HEK293 (cell line): Measurements from ENCODE around the gene PHYKPL.
A peak's percentile ranks its signal among the peaks of the same experiment; 100 is the strongest.

Experiments used
- CTCF ChIA-PET: fragments of 350-600 bp; formaldehyde crosslinking; extraction: SDS; loops from one replicate; lab custom pipeline; 2021; ENCODE audit warnings: antibody characterized with exemption; lab: Yijun Ruan, JAX
- POLR2A ChIA-PET: fragments of 300-600 bp; formaldehyde crosslinking; extraction: SDS; loops from one replicate; lab custom pipeline; 2020; ENCODE audit warnings: antibody characterized with exemption, inconsistent platforms; lab: Yijun Ruan, JAX
- H3K27ac ChIP-seq: fragments of 200-500 bp; sonication (Bioruptor generic); 2 replicates; pipeline ENCODE4 v1.5.1; 2014; ENCODE audit warnings: low read depth, low read length, control low read depth, inconsistent platforms; ENCODE audit errors: extremely low read depth
- H3K36me3 ChIP-seq, 2 experiments: fragments of 200-500 bp in 1 of 2; sonication (Bioruptor generic) in 1 of 2; 1 replicate in 1 of 2; 2 replicates in 1 of 2; pipeline ENCODE4 v1.5.1; 2014 to 2017; ENCODE audit warnings: inconsistent platforms in 2 of 2, low read length in 2 of 2; ENCODE audit not compliant: control insufficient read depth in 2 of 2, insufficient read depth in 1 of 2
- H3K4me1 ChIP-seq: fragments of 200-500 bp; sonication (Bioruptor generic); 2 replicates; pipeline ENCODE4 v1.5.1; 2014; ENCODE audit warnings: mild to moderate bottlenecking, low read length, inconsistent platforms; ENCODE audit not compliant: control insufficient read depth, insufficient read depth
- H3K4me3 ChIP-seq: 2 replicates; pipeline ENCODE4 v1.5.1; 2011; ENCODE audit warnings: low read depth, mild to moderate bottlenecking, control low read depth, low read length, moderate library complexity
- H3K9me3 ChIP-seq: fragments of 200-500 bp; sonication (Bioruptor generic); 2 replicates; pipeline ENCODE4 v1.5.1; 2014; ENCODE audit warnings: low read depth, low read length, inconsistent platforms; ENCODE audit not compliant: control insufficient read depth, insufficient read depth
- IKZF3 ChIP-seq: fragments of 450-650 bp; IDR thresholded peaks from 2 replicates; pipeline ENCODE4 v1.5.0; 2018; ENCODE audit warnings: missing biosample characterization, mild to moderate bottlenecking, missing genetic modification characterization, moderate library complexity
- KLF1 ChIP-seq: fragments of 450-650 bp; formaldehyde crosslinking; IDR thresholded peaks from 2 replicates; pipeline ENCODE4 v1.5.1; 2016; ENCODE audit warnings: missing biosample characterization, missing genetic modification characterization
- SP2 ChIP-seq: fragments of 450-650 bp; formaldehyde crosslinking; IDR thresholded peaks from 2 replicates; pipeline ENCODE4 v1.5.1; 2016; ENCODE audit warnings: missing biosample characterization, missing genetic modification characterization
- ZNF121 ChIP-seq: fragments of 450-650 bp; formaldehyde crosslinking; IDR thresholded peaks from 2 replicates; pipeline ENCODE4 v1.5.1; 2016; ENCODE audit warnings: missing biosample characterization, missing genetic modification characterization
- ZNF404 ChIP-seq: fragments of 450-650 bp; formaldehyde crosslinking; IDR thresholded peaks from 2 replicates; pipeline ENCODE4 v1.5.1; 2017; ENCODE audit warnings: missing biosample characterization, missing genetic modification characterization
- ZNF514 ChIP-seq: fragments of 450-650 bp; formaldehyde crosslinking; IDR thresholded peaks from 2 replicates; pipeline ENCODE4 v1.5.1; 2016; ENCODE audit warnings: missing biosample characterization, missing genetic modification characterization
- ZNF600 ChIP-seq: fragments of 450-650 bp; formaldehyde crosslinking; IDR thresholded peaks from 2 replicates; pipeline ENCODE4 v1.5.1; 2016; ENCODE audit warnings: missing biosample characterization, missing genetic modification characterization
- ZSCAN30 ChIP-seq: fragments of 450-650 bp; IDR thresholded peaks from 2 replicates; pipeline ENCODE4 v1.5.1; 2018; ENCODE audit warnings: missing biosample characterization, mild to moderate bottlenecking, missing genetic modification characterization, moderate library complexity
- TF ChIP-seq, protein P1 (sequence below): fragments of 450-650 bp; formaldehyde crosslinking; IDR thresholded peaks from 2 replicates; pipeline ENCODE4 v1.5.1; 2016; ENCODE audit warnings: missing biosample characterization, missing genetic modification characterization, borderline replicate concordance
- TF ChIP-seq, protein P2 (sequence below): fragments of 450-650 bp; IDR thresholded peaks from 2 replicates; pipeline ENCODE4 v1.5.1; 2018; ENCODE audit warnings: missing biosample characterization, mild to moderate bottlenecking, missing genetic modification characterization
- TF ChIP-seq, protein P3 (sequence below): fragments of 450-650 bp; formaldehyde crosslinking; IDR thresholded peaks from 2 replicates; pipeline ENCODE4 v1.5.1; 2016; ENCODE audit warnings: missing biosample characterization, missing genetic modification characterization
- TF ChIP-seq, protein P4 (sequence below): fragments of 450-650 bp; formaldehyde crosslinking; IDR thresholded peaks from 2 replicates; pipeline ENCODE4 v1.5.1; 2016; ENCODE audit warnings: missing biosample characterization, missing genetic modification characterization

PHYKPL gene

DNA sequence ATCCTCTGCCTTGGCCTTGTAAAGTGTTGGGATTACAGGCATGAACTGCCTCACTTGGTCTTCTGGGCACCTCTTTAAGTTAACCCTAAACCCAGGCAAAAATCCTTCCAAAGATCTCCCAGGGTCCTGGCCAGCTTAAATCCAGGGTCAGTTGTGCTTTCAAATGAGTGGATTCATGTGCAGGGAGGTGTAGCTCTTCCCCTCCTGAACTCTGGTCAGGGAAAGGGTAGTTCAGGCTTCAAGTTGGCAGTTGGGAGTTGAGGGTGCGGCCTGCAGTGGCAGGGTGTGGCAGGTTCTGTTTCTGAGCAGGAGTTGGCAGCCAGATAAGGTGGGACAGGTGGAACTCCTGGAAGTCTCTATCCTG, 24.7 kb downstream of the PHYKPL start:
- CTCF ChIA-PET, result interaction anchor here (0.6 to 1.0 kb wide), 2 partner anchors 132 to 139 kb away, joined by 3 to 4 read pairs; no protein-coding TSS in a partner anchor
- no peak overlapping the region for H3K4me3 ChIP-seq
- H3K9me3 ChIP-seq, result no peaks in the 10 kb centered on the region
- POLR2A ChIA-PET, result interaction anchor here (1.7 kb wide), 1 partner anchor 13 kb away, joined by 4 read pairs; no protein-coding TSS in a partner anchor
- TF ChIP-seq, protein P1, sequence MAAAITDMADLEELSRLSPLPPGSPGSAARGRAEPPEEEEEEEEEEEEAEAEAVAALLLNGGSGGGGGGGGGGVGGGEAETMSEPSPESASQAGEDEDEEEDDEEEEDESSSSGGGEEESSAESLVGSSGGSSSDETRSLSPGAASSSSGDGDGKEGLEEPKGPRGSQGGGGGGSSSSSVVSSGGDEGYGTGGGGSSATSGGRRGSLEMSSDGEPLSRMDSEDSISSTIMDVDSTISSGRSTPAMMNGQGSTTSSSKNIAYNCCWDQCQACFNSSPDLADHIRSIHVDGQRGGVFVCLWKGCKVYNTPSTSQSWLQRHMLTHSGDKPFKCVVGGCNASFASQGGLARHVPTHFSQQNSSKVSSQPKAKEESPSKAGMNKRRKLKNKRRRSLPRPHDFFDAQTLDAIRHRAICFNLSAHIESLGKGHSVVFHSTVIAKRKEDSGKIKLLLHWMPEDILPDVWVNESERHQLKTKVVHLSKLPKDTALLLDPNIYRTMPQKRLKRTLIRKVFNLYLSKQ, result no peak
- peak; percentile 88 for TF ChIP-seq KLF1
- H3K36me3 ChIP-seq, result peaks cover 20 to 77% of the 10 kb centered on the region in 2 experiments
- peaks cover 6% of the 10 kb centered on the region; the same call in 1 of the 2 replicates for H3K4me1 ChIP-seq
- peak overlapping the region; percentile 42 for H3K27ac ChIP-seq

DNA sequence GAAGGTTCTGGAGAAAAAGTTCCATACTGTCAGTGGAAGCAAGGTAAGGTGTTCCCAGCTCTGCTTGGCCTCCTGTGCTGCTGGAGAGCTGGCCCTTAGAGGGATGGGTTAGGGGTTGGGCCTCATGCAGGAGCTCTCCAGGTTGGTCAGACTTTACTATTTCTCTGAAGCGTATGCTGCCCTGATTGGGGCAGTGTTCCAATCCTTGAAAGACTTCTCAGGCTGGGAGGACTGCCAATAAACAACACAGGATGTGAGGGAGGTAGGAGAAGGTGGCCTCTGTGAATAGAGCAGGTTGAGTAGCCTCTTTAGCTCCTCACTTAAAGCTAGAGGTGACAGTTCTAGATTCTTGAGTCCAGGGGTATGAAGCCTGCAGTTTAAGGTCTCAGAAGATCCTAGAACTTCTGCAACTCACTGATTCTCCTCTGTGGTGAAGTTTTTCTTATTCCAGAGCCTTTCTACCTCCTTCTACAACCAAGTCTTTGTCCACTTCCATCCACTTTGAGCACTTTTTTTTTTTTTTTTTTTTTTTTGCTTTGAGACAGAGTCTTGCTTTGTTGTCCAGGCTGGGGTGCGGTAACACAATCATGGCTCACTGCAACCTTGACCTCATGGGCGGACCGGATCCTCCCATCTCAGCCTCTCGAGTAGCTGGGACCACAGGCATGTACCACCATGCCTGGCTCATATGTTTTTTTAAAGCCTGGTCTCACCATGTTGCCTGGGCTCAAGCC, 25.3 kb downstream of the PHYKPL start:
- Histone ChIP-seq H3K36me3 (peaks cover 20 to 71% of the 10 kb centered on the region in 2 experiments), H3K9me3 (no peaks in the 10 kb centered on the region), H3K27ac (peak overlapping the region; percentile 42), H3K4me3 (no peak overlapping the region), H3K4me1 (peaks cover 6% of the 10 kb centered on the region; the same call in 1 of the 2 replicates)
- TF ChIP-seq ZNF600 (tag by site-specific recombination) (0 out of 2 replicates have a peak, but pooled peaks have one; percentile 22), IKZF3 (0 out of 2 replicates have a peak, but pooled peaks have one; percentile 23), SP2 (tag by site-specific recombination) (peak; percentile 61), ZNF514 (no peak), ZSCAN30 (peak; percentile 71; the same call in 1 of the 2 replicates), ZNF404 (tag by site-specific recombination) (no peak), ZNF121 (peak; percentile 49; the same call in 1 of the 2 replicates)
- TF ChIP-seq, protein P2, sequence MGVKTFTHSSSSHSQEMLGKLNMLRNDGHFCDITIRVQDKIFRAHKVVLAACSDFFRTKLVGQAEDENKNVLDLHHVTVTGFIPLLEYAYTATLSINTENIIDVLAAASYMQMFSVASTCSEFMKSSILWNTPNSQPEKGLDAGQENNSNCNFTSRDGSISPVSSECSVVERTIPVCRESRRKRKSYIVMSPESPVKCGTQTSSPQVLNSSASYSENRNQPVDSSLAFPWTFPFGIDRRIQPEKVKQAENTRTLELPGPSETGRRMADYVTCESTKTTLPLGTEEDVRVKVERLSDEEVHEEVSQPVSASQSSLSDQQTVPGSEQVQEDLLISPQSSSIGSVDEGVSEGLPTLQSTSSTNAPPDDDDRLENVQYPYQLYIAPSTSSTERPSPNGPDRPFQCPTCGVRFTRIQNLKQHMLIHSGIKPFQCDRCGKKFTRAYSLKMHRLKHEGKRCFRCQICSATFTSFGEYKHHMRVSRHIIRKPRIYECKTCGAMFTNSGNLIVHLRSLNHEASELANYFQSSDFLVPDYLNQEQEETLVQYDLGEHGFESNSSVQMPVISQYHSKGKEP (tag by site-specific recombination), result no peak
- TF ChIP-seq, protein P3, sequence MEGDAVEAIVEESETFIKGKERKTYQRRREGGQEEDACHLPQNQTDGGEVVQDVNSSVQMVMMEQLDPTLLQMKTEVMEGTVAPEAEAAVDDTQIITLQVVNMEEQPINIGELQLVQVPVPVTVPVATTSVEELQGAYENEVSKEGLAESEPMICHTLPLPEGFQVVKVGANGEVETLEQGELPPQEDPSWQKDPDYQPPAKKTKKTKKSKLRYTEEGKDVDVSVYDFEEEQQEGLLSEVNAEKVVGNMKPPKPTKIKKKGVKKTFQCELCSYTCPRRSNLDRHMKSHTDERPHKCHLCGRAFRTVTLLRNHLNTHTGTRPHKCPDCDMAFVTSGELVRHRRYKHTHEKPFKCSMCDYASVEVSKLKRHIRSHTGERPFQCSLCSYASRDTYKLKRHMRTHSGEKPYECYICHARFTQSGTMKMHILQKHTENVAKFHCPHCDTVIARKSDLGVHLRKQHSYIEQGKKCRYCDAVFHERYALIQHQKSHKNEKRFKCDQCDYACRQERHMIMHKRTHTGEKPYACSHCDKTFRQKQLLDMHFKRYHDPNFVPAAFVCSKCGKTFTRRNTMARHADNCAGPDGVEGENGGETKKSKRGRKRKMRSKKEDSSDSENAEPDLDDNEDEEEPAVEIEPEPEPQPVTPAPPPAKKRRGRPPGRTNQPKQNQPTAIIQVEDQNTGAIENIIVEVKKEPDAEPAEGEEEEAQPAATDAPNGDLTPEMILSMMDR, result no peak
- TF ChIP-seq, protein P4, sequence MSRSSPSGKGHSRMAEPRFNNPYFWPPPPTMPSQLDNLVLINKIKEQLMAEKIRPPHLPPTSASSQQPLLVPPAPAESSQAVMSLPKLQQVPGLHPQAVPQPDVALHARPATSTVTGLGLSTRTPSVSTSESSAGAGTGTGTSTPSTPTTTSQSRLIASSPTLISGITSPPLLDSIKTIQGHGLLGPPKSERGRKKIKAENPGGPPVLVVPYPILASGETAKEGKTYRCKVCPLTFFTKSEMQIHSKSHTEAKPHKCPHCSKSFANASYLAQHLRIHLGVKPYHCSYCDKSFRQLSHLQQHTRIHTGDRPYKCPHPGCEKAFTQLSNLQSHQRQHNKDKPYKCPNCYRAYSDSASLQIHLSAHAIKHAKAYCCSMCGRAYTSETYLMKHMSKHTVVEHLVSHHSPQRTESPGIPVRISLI (tag by site-specific recombination), result peak; percentile 80; the same call in 1 of the 2 replicates
- CTCF ChIA-PET, result interaction anchor here (0.6 to 1.0 kb wide), 3 partner anchors 21 to 138 kb away, joined by 3 to 4 read pairs (median 3); no protein-coding TSS in a partner anchor
- POLR2A ChIA-PET, result interaction anchor here (0.6 to 1.7 kb wide), 4 partner anchors 13 to 35 kb away, joined by 3 to 4 read pairs (median 4); partner anchors contain the start of gene PHYKPL
